Keratinocyte (primary cell): ENCODE results near the gene LDLRAP1. TPM values are rescaled to one million over a fixed set of nuclear protein-coding genes. Genes with fewer than 3 reads are reported as not detected.

Experiments used
- DNase-seq: peaks from one replicate; pipeline ENCODE4 v3.0.0-alpha.2; 2011; ENCODE audit warnings: low read depth, missing footprints, low spot score
- FAIRE-seq: peaks from 2 replicates; lab custom pipeline; 2011; peaks lifted over from hg19 to GRCh38; lab: Jason Lieb, UNC
- H2AFZ ChIP-seq: 2 replicates; pipeline ENCODE4 v1.6.0; 2012; ENCODE audit warnings: low read length, control low read depth, inconsistent platforms; ENCODE audit not compliant: control insufficient read depth
- H3K27ac ChIP-seq: 2 replicates; pipeline ENCODE4 v1.5.1; 2011; ENCODE audit warnings: low read length; ENCODE audit not compliant: control insufficient read depth, insufficient read depth
- H3K27me3 ChIP-seq: 3 replicates; pipeline ENCODE4 v1.6.0; 2011; ENCODE audit warnings: low read length; ENCODE audit not compliant: control insufficient read depth, insufficient read depth; ENCODE audit errors: extremely low read depth
- H3K36me3 ChIP-seq, 2 experiments: 2 replicates in 1 of 2; 3 replicates in 1 of 2; pipeline ENCODE4 v1.5.1; 2011; ENCODE audit warnings: low read length in 2 of 2, mild to moderate bottlenecking in 1 of 2; ENCODE audit not compliant: control insufficient read depth in 2 of 2, insufficient read depth in 2 of 2; ENCODE audit errors: extremely low read depth in 1 of 2
- H3K4me1 ChIP-seq: 3 replicates; pipeline ENCODE4 v1.5.1; 2011; ENCODE audit warnings: low read length; ENCODE audit not compliant: control insufficient read depth, insufficient read depth; ENCODE audit errors: extremely low read depth
- H3K4me2 ChIP-seq: 3 replicates; pipeline ENCODE4 v1.6.0; 2011; ENCODE audit warnings: low read depth, low read length; ENCODE audit not compliant: control insufficient read depth, insufficient read depth; ENCODE audit errors: extremely low read depth
- H3K4me3 ChIP-seq, 3 experiments: fragments of 200-600 bp in 1 of 3; sonication (generic) in 1 of 3; 2 replicates in 2 of 3; 3 replicates in 1 of 3; pipeline ENCODE4 v1.5.1; 2011 to 2016; ENCODE audit warnings: low read length in 3 of 3, mild to moderate bottlenecking in 3 of 3, control low read depth in 2 of 3, inconsistent platforms in 1 of 3, low read depth in 1 of 3, mixed read lengths in 1 of 3, mixed run types in 1 of 3, moderate library complexity in 1 of 3; ENCODE audit not compliant: control insufficient read depth in 2 of 3, insufficient read depth in 2 of 3; ENCODE audit errors: extremely low read depth in 1 of 3
- H3K79me2 ChIP-seq: 2 replicates; pipeline ENCODE4 v1.6.0; 2012; ENCODE audit warnings: low read length; ENCODE audit not compliant: control insufficient read depth, insufficient read depth
- H3K9ac ChIP-seq: 3 replicates; pipeline ENCODE4 v1.6.0; 2011; ENCODE audit warnings: low read length; ENCODE audit not compliant: control insufficient read depth, insufficient read depth; ENCODE audit errors: extremely low read depth
- H3K9me1 ChIP-seq: 3 replicates; pipeline ENCODE4 v1.6.0; 2011; ENCODE audit warnings: low read length; ENCODE audit not compliant: control insufficient read depth, insufficient read depth; ENCODE audit errors: extremely low read depth
- H3K9me3 ChIP-seq: 2 replicates; pipeline ENCODE4 v1.5.1; 2012; ENCODE audit warnings: low read depth, low read length; ENCODE audit not compliant: control insufficient read depth
- H4K20me1 ChIP-seq: 3 replicates; pipeline ENCODE4 v1.6.0; 2011; ENCODE audit warnings: low read length; ENCODE audit not compliant: control insufficient read depth, insufficient read depth; ENCODE audit errors: extremely low read depth
- CTCF ChIP-seq, 3 experiments: IDR thresholded peaks in 1 of 3; conservative IDR thresholded peaks in 1 of 3; optimal IDR thresholded peaks in 1 of 3; 2 replicates in 2 of 3; 3 replicates in 1 of 3; pipeline versions ENCODE3 to v1.5.1; 2011; ENCODE audit warnings: low read length in 3 of 3, mild to moderate bottlenecking in 3 of 3, moderate library complexity in 2 of 3, control low read depth in 1 of 3, inconsistent platforms in 1 of 3; ENCODE audit not compliant: insufficient read depth in 2 of 3; ENCODE audit errors: extremely low read depth in 1 of 3
- EZH2 ChIP-seq: IDR thresholded peaks from one replicate; pipeline ENCODE4 v1.6.1; 2012; ENCODE audit warnings: inconsistent platforms, mild to moderate bottlenecking, low read length, moderate library complexity
- dilution Hi-C: fragments of 300-500 bp; cut with MboI; formaldehyde crosslinking; loops from one replicate; pipeline ENCODE4 v1.7.0; 2020; ENCODE audit warnings: low sequenced_read_pairs; ENCODE audit not compliant: extremely low pct_ligation_motif_present
- polyA plus RNA-seq, 5 experiments: library from polyadenylated mRNA; depleted of rRNA in 3 of 5; stranded (reverse) in 3 of 5; stranded (forward) in 1 of 5; unstranded in 1 of 5; fragments of >200 nt; gene quantifications; 1 replicate in 1 of 5; 2 replicates in 3 of 5; 3 replicates in 1 of 5; pipeline versions ENCODE4 v1.2.1 to v1.2.3, GENCODE V29; 2011 to 2012; ENCODE audit warnings: missing spikeins in 2 of 5, low read depth in 1 of 5, low replicate concordance in 1 of 5

LDLRAP1 gene
- polyA plus RNA-seq, 1 donor (not counting 4 experiments of a cell fraction or from before 2014, with no cell fraction given) = 22.3 TPM

GRCh38 chr1:25543005-25543424 lies 391 bp upstream of the LDLRAP1 start:
- DNase-seq (no peak), FAIRE-seq (peak; percentile 20)
- Histone ChIP-seq H4K20me1 (peaks cover 3% of the 10 kb centered on the region), H3K9ac (no peak overlapping the region), H2AFZ (no peak overlapping the region), H3K27me3 (no peaks in the 10 kb centered on the region), H3K4me3 (no peak overlapping the region), H3K79me2 (peaks cover 25% of the 10 kb centered on the region), H3K4me2 (no peak overlapping the region), H3K9me1 (peaks cover 3% of the 10 kb centered on the region), H3K36me3 (peaks cover 0 to 2% of the 10 kb centered on the region in 2 experiments), H3K4me1 (peaks cover 12% of the 10 kb centered on the region), H3K9me3 (no peaks in the 10 kb centered on the region), H3K27ac (no peak overlapping the region)
- no peak for TF ChIP-seq CTCF (optimal IDR thresholded peaks at IDR 0.05 in 1 of 3, IDR thresholded peaks at IDR 0.05 in 1 of 3, conservative IDR thresholded peaks at IDR 0.05 in 1 of 3; ENCODE audit: extremely low read depth in 1 of 3, insufficient read depth in 2 of 3, low read length in 3 of 3)
- no peak for TF ChIP-seq EZH2
- dilution Hi-C loops = no loop called here

DNA sequence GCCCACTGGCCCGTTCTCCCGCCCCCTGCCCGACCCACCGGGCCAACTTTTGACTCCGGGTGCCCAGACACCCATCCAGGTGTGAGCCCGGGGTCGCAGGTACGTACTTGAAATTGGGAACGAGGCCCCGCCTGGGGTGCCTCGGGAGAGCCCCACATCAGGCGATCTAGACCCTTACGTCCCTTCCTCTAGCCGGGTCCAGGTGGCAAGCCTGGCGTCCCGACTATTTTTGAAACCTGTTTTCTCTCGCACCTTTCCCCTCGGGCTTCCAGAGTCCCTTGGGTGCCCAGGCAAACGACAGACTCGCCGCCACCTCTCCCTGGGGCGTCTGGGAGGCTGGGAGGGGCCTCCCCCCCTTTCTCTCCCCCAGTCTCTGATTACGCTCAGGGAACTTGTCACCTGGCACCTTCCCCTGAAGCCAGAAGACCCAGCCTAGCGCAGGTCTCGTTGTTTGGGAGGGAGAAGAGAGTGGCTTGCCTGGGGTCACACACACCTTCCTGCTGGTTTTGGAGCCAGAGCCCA lies 898 bp downstream of the LDLRAP1 start:
- Histone ChIP-seq H3K9me3 (no peaks in the 10 kb centered on the region), H3K4me1 (peaks cover 18% of the 10 kb centered on the region), H3K36me3 (peaks cover 0 to 2% of the 10 kb centered on the region in 2 experiments), H3K27ac (peak overlapping the region; percentile 52), H3K4me3 (peak overlapping the region; percentile 82 to 92 (median 84)), H2AFZ (peak overlapping the region; percentile 33), H3K9me1 (peaks cover 4% of the 10 kb centered on the region), H4K20me1 (peaks cover 4% of the 10 kb centered on the region), H3K27me3 (no peaks in the 10 kb centered on the region), H3K79me2 (peaks cover 25% of the 10 kb centered on the region), H3K9ac (peak overlapping the region; percentile 77), H3K4me2 (peak overlapping the region; percentile 97)
- FAIRE-seq = no peak
- no peak for TF ChIP-seq CTCF (optimal IDR thresholded peaks at IDR 0.05 in 1 of 3, IDR thresholded peaks at IDR 0.05 in 1 of 3, conservative IDR thresholded peaks at IDR 0.05 in 1 of 3; ENCODE audit: extremely low read depth in 1 of 3, insufficient read depth in 2 of 3, low read length in 3 of 3)
- TF ChIP-seq EZH2 = no peak
- dilution Hi-C loops = no loop called here
- no peak for DNase-seq
